ENCODE data around the gene AJAP1. TPM values are rescaled to one million over a fixed set of nuclear protein-coding genes. Genes with fewer than 3 reads are reported as not detected.

Gene AJAP1
- total and polyA plus RNA-seq, 2 experiments from 2014 or later: not detected

DNA sequence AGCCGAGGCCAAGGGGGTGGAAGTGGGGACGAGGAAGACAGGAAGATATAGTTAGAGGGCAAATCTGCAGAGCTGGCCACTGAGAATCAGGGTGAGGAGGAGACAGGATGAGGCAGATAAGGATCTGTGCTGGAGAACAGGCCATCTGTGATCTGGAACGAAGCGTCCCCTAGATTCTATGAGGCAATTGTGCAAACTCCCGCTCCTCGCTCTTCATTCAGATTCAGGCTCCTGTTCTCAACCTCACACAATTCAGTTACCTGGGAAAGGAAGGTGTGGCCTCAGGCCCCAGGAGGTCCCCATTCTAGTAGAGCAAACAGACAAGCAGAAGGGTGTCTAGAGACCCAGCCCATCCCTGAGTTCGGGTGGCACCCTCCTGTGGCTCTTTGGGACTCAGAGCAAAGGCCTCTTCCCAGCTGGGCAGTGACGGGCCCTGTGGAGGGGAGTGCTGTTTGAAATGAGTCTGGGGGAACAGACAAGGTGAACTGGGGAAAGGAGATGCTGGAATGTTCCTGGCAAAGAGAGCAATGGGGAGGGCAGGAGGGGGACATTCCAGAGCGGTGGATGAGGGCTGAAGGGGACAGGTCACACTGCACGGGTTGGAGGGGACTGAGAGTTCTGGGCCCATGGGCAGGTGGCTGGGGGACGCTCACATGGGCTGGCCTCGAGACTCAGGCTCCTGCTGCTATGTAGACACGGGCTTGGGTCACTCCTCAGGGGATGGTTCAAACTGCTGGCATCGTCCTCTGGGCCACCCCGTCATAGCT is 39.9 kb upstream of the AJAP1 start (continued):
- TF ChIP-seq, protein P1, sequence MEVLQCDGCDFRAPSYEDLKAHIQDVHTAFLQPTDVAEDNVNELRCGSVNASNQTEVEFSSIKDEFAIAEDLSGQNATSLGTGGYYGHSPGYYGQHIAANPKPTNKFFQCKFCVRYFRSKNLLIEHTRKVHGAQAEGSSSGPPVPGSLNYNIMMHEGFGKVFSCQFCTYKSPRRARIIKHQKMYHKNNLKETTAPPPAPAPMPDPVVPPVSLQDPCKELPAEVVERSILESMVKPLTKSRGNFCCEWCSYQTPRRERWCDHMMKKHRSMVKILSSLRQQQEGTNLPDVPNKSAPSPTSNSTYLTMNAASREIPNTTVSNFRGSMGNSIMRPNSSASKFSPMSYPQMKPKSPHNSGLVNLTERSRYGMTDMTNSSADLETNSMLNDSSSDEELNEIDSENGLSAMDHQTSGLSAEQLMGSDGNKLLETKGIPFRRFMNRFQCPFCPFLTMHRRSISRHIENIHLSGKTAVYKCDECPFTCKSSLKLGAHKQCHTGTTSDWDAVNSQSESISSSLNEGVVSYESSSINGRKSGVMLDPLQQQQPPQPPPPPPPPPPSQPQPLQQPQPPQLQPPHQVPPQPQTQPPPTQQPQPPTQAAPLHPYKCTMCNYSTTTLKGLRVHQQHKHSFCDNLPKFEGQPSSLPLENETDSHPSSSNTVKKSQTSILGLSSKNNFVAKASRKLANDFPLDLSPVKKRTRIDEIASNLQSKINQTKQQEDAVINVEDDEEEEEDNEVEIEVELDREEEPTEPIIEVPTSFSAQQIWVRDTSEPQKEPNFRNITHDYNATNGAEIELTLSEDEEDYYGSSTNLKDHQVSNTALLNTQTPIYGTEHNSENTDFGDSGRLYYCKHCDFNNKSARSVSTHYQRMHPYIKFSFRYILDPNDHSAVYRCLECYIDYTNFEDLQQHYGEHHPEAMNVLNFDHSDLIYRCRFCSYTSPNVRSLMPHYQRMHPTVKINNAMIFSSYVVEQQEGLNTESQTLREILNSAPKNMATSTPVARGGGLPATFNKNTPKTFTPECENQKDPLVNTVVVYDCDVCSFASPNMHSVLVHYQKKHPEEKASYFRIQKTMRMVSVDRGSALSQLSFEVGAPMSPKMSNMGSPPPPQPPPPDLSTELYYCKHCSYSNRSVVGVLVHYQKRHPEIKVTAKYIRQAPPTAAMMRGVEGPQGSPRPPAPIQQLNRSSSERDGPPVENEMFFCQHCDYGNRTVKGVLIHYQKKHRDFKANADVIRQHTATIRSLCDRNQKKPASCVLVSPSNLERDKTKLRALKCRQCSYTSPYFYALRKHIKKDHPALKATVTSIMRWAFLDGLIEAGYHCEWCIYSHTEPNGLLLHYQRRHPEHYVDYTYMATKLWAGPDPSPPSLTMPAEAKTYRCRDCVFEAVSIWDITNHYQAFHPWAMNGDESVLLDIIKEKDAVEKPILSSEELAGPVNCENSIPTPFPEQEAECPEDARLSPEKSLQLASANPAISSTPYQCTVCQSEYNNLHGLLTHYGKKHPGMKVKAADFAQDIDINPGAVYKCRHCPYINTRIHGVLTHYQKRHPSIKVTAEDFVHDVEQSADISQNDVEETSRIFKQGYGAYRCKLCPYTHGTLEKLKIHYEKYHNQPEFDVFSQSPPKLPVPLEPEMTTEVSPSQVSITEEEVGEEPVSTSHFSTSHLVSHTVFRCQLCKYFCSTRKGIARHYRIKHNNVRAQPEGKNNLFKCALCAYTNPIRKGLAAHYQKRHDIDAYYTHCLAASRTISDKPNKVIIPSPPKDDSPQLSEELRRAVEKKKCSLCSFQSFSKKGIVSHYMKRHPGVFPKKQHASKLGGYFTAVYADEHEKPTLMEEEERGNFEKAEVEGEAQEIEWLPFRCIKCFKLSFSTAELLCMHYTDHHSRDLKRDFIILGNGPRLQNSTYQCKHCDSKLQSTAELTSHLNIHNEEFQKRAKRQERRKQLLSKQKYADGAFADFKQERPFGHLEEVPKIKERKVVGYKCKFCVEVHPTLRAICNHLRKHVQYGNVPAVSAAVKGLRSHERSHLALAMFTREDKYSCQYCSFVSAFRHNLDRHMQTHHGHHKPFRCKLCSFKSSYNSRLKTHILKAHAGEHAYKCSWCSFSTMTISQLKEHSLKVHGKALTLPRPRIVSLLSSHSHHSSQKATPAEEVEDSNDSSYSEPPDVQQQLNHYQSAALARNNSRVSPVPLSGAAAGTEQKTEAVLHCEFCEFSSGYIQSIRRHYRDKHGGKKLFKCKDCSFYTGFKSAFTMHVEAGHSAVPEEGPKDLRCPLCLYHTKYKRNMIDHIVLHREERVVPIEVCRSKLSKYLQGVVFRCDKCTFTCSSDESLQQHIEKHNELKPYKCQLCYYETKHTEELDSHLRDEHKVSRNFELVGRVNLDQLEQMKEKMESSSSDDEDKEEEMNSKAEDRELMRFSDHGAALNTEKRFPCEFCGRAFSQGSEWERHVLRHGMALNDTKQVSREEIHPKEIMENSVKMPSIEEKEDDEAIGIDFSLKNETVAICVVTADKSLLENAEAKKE (CRISPR knock-in tag; IDR thresholded peaks at IDR 0.05): no peak
- TF ChIP-seq, protein P2, sequence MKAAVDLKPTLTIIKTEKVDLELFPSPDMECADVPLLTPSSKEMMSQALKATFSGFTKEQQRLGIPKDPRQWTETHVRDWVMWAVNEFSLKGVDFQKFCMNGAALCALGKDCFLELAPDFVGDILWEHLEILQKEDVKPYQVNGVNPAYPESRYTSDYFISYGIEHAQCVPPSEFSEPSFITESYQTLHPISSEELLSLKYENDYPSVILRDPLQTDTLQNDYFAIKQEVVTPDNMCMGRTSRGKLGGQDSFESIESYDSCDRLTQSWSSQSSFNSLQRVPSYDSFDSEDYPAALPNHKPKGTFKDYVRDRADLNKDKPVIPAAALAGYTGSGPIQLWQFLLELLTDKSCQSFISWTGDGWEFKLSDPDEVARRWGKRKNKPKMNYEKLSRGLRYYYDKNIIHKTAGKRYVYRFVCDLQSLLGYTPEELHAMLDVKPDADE (IDR thresholded peaks at IDR 0.05): no peak
- TF ChIP-seq JUNB (IDR thresholded peaks at IDR 0.05; ENCODE audit: unreplicated experiment) (no peak), STAT1 (IDR thresholded peaks at IDR 0.05; ENCODE audit: unreplicated experiment) (no peak)

DNA sequence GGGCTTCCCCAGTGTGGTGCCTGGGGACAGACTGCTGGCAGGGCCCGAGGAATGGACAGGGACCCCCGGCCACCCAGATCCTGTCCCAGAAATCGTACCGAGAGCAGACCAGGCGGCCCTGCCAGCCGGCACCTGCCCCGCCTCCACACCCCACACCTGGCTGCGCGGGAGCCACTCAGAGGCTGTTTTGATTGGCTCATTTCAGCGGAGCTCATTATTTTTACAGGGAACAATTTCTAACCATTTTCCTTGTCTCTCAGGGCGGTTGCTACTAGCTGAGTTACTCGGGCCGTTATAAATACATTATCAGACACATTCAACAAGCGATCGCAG is 39.3 kb upstream of the AJAP1 start:
- Histone ChIP-seq H3F3A (replicated peaks; ENCODE audit: low read depth) (no peaks in the 10 kb centered on the region), H4K20me1 (replicated peaks; ENCODE audit: insufficient read depth) (no peaks in the 10 kb centered on the region), H3K9me2 (ENCODE audit: insufficient read depth) (no peaks in the 10 kb centered on the region), H3K4me1 (ENCODE audit: insufficient read depth) (no peaks in the 10 kb centered on the region), H3K27ac (ENCODE audit: low read depth) (no peak overlapping the region), H3K36me3 (ENCODE audit: insufficient read depth) (0 out of 2 replicates have a peak, but pooled peaks cover 3% of the 10 kb centered on the region), H3K79me2 (replicated peaks; ENCODE audit: insufficient read depth) (no peaks in the 10 kb centered on the region), H3K4me2 (no peak overlapping the region), H2AFZ (no peak overlapping the region), H3K4me3 (no peak overlapping the region), H3K27me3 (ENCODE audit: insufficient read depth) (no peaks in the 10 kb centered on the region)
- Mint-ChIP-seq H3K36me3 (ENCODE audit: low read depth) (peaks cover 4% of the 10 kb centered on the region; the same call in 1 of the 3 replicates), H3K4me1 (peaks cover 5% of the 10 kb centered on the region; the same call in 1 of the 3 replicates), H3K27ac (no peak overlapping the region), H3K9me3 (peaks cover 12% of the 10 kb centered on the region), H3K27me3 (ENCODE audit: insufficient read depth, low read depth, poor library complexity) (peaks cover 9% of the 10 kb centered on the region), H3K4me3 (no peak overlapping the region)
- ATAC-seq (peak; percentile 52), DNase-seq (ENCODE audit: low spot score) (no peak)
- TF ChIP-seq NANOG (IDR thresholded peaks at IDR 0.05; ENCODE audit: borderline replicate concordance) (no peak), JUNB (IDR thresholded peaks at IDR 0.05; ENCODE audit: unreplicated experiment) (no peak), STAT1 (IDR thresholded peaks at IDR 0.05; ENCODE audit: unreplicated experiment) (no peak), POLR2AphosphoS5 (IDR thresholded peaks at IDR 0.05; ENCODE audit: low read depth) (no peak)
- TF ChIP-seq, protein P3, sequence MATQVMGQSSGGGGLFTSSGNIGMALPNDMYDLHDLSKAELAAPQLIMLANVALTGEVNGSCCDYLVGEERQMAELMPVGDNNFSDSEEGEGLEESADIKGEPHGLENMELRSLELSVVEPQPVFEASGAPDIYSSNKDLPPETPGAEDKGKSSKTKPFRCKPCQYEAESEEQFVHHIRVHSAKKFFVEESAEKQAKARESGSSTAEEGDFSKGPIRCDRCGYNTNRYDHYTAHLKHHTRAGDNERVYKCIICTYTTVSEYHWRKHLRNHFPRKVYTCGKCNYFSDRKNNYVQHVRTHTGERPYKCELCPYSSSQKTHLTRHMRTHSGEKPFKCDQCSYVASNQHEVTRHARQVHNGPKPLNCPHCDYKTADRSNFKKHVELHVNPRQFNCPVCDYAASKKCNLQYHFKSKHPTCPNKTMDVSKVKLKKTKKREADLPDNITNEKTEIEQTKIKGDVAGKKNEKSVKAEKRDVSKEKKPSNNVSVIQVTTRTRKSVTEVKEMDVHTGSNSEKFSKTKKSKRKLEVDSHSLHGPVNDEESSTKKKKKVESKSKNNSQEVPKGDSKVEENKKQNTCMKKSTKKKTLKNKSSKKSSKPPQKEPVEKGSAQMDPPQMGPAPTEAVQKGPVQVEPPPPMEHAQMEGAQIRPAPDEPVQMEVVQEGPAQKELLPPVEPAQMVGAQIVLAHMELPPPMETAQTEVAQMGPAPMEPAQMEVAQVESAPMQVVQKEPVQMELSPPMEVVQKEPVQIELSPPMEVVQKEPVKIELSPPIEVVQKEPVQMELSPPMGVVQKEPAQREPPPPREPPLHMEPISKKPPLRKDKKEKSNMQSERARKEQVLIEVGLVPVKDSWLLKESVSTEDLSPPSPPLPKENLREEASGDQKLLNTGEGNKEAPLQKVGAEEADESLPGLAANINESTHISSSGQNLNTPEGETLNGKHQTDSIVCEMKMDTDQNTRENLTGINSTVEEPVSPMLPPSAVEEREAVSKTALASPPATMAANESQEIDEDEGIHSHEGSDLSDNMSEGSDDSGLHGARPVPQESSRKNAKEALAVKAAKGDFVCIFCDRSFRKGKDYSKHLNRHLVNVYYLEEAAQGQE (IDR thresholded peaks at IDR 0.05; ENCODE audit: unreplicated experiment): no peak

Data from GM23338 (cell line).